Measurements from ENCODE around the gene PRKG2.
A peak's percentile ranks its signal among the peaks of the same experiment; 100 is the strongest.
"Not testable (repeated sequence)": the region's sequence is repeated elsewhere in the genome, so short reads cannot be mapped to it uniquely, and the experiment has no call there.

The PRKG2 gene

GRCh38 chr4:81164126-81164525, 50.9 kb downstream of the PRKG2 start:
- no peak for DNase-seq (ENCODE audit: low read depth in 2 of 2)

- no peak for DNase-seq (ENCODE audit: low read depth in 2 of 2)
These were observed 52.1 kb downstream of the PRKG2 start for GRCh38 chr4:81162752-81163458.

- not testable (repeated sequence) for DNase-seq (ENCODE audit: low read depth in 2 of 2)
These were observed 61.2 kb downstream of the PRKG2 start for GRCh38 chr4:81153714-81154323.

GRCh38 chr4:81152839-81153713, 61.9 kb downstream of the PRKG2 start:
- DNase-seq (ENCODE audit: low read depth in 2 of 2), result no peak

- DNase-seq (ENCODE audit: low read depth in 2 of 2), result no peak
These were observed 65.0 kb downstream of the PRKG2 start for GRCh38 chr4:81149976-81150375.

- no peak for DNase-seq (ENCODE audit: low read depth in 2 of 2)
These were observed 66.4 kb downstream of the PRKG2 start for GRCh38 chr4:81148576-81148975.

- no peak for DNase-seq (ENCODE audit: low read depth in 2 of 2)
These were observed 68.6 kb downstream of the PRKG2 start for GRCh38 chr4:81146466-81146865.

- no peak for DNase-seq (ENCODE audit: low read depth in 2 of 2)
These were observed 71.8 kb downstream of the PRKG2 start for GRCh38 chr4:81143183-81143582.

- DNase-seq (ENCODE audit: low read depth in 2 of 2), result peak; percentile 73
These were observed 72.3 kb downstream of the PRKG2 start for GRCh38 chr4:81142744-81143143.

GRCh38 chr4:81137894-81138293, 77.1 kb downstream of the PRKG2 start:
- no peak for DNase-seq (ENCODE audit: low read depth in 2 of 2)

- peak; percentile 20 to 25 for DNase-seq (ENCODE audit: low read depth in 2 of 2)
These were observed 77.6 kb downstream of the PRKG2 start for GRCh38 chr4:81137446-81137845.

- peak; percentile 81 to 83 for DNase-seq (ENCODE audit: low read depth in 2 of 2)
These were observed 78.7 kb downstream of the PRKG2 start for GRCh38 chr4:81136161-81136905.

- DNase-seq (ENCODE audit: low read depth in 2 of 2), result no peak
These were observed 79.5 kb downstream of the PRKG2 start for GRCh38 chr4:81135501-81135900.

- DNase-seq (ENCODE audit: low read depth in 2 of 2), result no peak
These were observed 83.5 kb downstream of the PRKG2 start for GRCh38 chr4:81131563-81131962.

GRCh38 chr4:81131066-81131465, 84.0 kb downstream of the PRKG2 start:
- no peak for DNase-seq (ENCODE audit: low read depth in 2 of 2)

GRCh38 chr4:81130569-81130968, 84.5 kb downstream of the PRKG2 start:
- no peak for DNase-seq (ENCODE audit: low read depth in 2 of 2)

GRCh38 chr4:81120055-81120454, 95.0 kb downstream of the PRKG2 start:
- DNase-seq (ENCODE audit: low read depth in 2 of 2), result no peak

- no peak for DNase-seq (ENCODE audit: low read depth in 2 of 2)
These were observed 96.9 kb downstream of the PRKG2 start for GRCh38 chr4:81118086-81118485.

- DNase-seq (ENCODE audit: low read depth in 2 of 2), result no peak
These were observed 98.5 kb downstream of the PRKG2 start for GRCh38 chr4:81116566-81116965.

- no peak for DNase-seq (ENCODE audit: low read depth in 2 of 2)
These were observed 102.0 kb downstream of the PRKG2 start for GRCh38 chr4:81113024-81113423.

GRCh38 chr4:81109356-81109755, 105.7 kb downstream of the PRKG2 start:
- DNase-seq (ENCODE audit: low read depth in 2 of 2), result no peak

- DNase-seq (ENCODE audit: low read depth in 2 of 2), result no peak
These were observed 108.9 kb downstream of the PRKG2 start for GRCh38 chr4:81106150-81106549.
